Right cardiac atrium (tissue), 5 donors: ENCODE data around the gene METTL23. TPM values are rescaled to one million over a fixed set of nuclear protein-coding genes. Genes with fewer than 3 reads are reported as not detected.

Experiments
- ATAC-seq, 2 donors: fragments of 200-7000 bp; cut with Tn5 transposase; one replicate each; pipeline versions ENCODE4 v1.8.0 to v1.9.1; 2020; ENCODE audit warnings: moderate library complexity in 2 of 2, mild to moderate bottlenecking in 1 of 2
- DNase-seq, 3 donors: peaks; one replicate each; pipeline ENCODE4 v3.0.0-alpha.2; 2020
- H3K27ac ChIP-seq: one replicate; pipeline ENCODE4 v1.5.1; 2013; ENCODE audit warnings: mild to moderate bottlenecking, low read length, control low read depth, moderate library complexity
- H3K27me3 ChIP-seq: one replicate; pipeline ENCODE4 v1.6.1; 2013; ENCODE audit not compliant: control insufficient read depth, insufficient read depth
- H3K4me1 ChIP-seq: one replicate; pipeline ENCODE4 v1.6.1; 2013; ENCODE audit warnings: low read length; ENCODE audit not compliant: control insufficient read depth, insufficient read depth
- H3K4me3 ChIP-seq: one replicate; pipeline ENCODE4 v1.5.1; 2013; ENCODE audit warnings: low read length, control low read depth
- H3K9me3 ChIP-seq: one replicate; pipeline ENCODE4 v1.6.1; 2013; ENCODE audit warnings: low read length; ENCODE audit not compliant: control insufficient read depth
- WGBS: extraction: QIAGEN DNeasy Blood & Tissue Kit; methylation state at CpG from one replicate; pipeline ENCODE4 v1.1.7; 2013; 5-methylcytosine and 5-hydroxymethylcytosine counted together
- intact Hi-C, 4 donors: fragments of 100-400 bp; cut with DNase I; formaldehyde crosslinking; loops; one replicate each; pipeline versions ENCODE4 v1.11.0 to v1.14.0; 2022 to 2023
- polyA plus RNA-seq: library from polyadenylated mRNA; stranded (reverse); fragments of 200-250 nt; gene quantifications from one replicate; pipeline ENCODE4 v1.2.3, GENCODE V29; 2013
- total RNA-seq, 4 donors: library from RNA; stranded (reverse); fragmentation: NEBNext Ultra II Directional; extraction: Animal tissue kit (Norgen Biotek cat#: 25700); gene quantifications; one replicate each; pipeline ENCODE4 v1.2.1, GENCODE V29; 2021
- donor health status: healthy with polysubstance abuse.
- donor health status: DM: no; HTN: yes; CAD: no.
- donor health status: DM: no; HTN: no; CAD: no.
- donor health status: DM: no; HTN: yes; CAD: no; lungs with severe emphysema.
- donor health status: DM: yes; HTN: yes; CAD: no.

The METTL23 gene
- total and polyA plus RNA-seq, 5 donors, result 24.1 to 32.5 (median 27.0) TPM

DNA sequence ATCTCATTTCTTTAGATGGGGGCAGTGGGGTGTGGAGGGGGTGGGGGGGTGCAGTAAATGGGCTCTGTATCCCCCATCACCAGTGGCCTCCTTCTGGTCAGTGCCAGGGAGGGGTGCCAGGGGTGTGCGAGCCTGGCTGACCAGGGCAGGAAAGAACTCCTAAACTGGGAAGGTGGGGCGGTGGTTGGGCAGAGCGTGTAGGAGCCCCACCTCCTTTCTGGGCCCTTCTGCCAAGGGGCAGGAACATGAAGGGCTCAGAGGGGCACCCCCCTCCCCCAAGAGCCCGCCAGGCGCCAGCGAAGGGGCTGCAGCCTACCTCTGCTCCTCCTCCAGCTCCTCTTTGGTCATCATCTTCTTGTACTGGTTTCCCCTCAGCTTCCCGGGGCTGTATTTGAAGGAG lies 41.9 kb upstream of the METTL23 start:
- DNase-seq (peak in 1 of 3 donors; percentile 61), ATAC-seq (no peak)
- intact Hi-C loops, result loop anchor here in 1 of 4 donors (5.0 kb wide), 1 partner anchor 33 kb away; no protein-coding TSS in a partner anchor
- no peaks in the 10 kb centered on the region for H3K9me3 ChIP-seq
- no peaks in the 10 kb centered on the region for H3K27me3 ChIP-seq
- peaks cover 55% of the 10 kb centered on the region for H3K4me1 ChIP-seq
- peak overlapping the region; percentile 24 for H3K27ac ChIP-seq
- H3K4me3 ChIP-seq, result no peak overlapping the region
- 71% methylated on average over 7 of the region's 7 CpGs for WGBS

- no peaks in the 10 kb centered on the region for H3K27me3 ChIP-seq
- H3K4me1 ChIP-seq, result peaks cover 55% of the 10 kb centered on the region
- peak overlapping the region; percentile 46 for H3K27ac ChIP-seq
- ATAC-seq (no peak), DNase-seq (no peak)
- H3K9me3 ChIP-seq, result no peaks in the 10 kb centered on the region
- H3K4me3 ChIP-seq, result no peak overlapping the region
- intact Hi-C loops, result no loop called here
- WGBS, result 65% methylated on average over 12 of the region's 12 CpGs
These were observed 41.3 kb upstream of the METTL23 start for GRCh38 chr17:76685366-76685765.

GRCh38 chr17:76685846-76686245 lies 40.8 kb upstream of the METTL23 start:
- peak in 2 of 3 donors; percentile 72 to 77 for DNase-seq
- WGBS, result 31% methylated on average over 8 of the region's 8 CpGs
- Histone ChIP-seq H3K9me3 (no peaks in the 10 kb centered on the region), H3K4me1 (peaks cover 55% of the 10 kb centered on the region), H3K27ac (peak overlapping the region; percentile 46), H3K27me3 (no peaks in the 10 kb centered on the region), H3K4me3 (no peak overlapping the region)
- intact Hi-C loops, result no loop called here
- no peak for ATAC-seq

- ATAC-seq, result no peak
- Histone ChIP-seq H3K9me3 (no peaks in the 10 kb centered on the region), H3K4me1 (peaks cover 53% of the 10 kb centered on the region), H3K27me3 (no peaks in the 10 kb centered on the region), H3K4me3 (no peak overlapping the region), H3K27ac (peak overlapping the region; percentile 89)
- intact Hi-C loops, result no loop called here
- peak in 1 of 3 donors; percentile 72 for DNase-seq
- WGBS, result 47% methylated on average over 15 of the region's 15 CpGs
These were observed 39.9 kb upstream of the METTL23 start for GRCh38 chr17:76686538-76687297.

- 35% methylated on average over 26 of the region's 26 CpGs for WGBS
- peaks cover 50% of the 10 kb centered on the region for H3K4me1 ChIP-seq
- intact Hi-C loops, result no loop called here
- H3K27me3 ChIP-seq, result no peaks in the 10 kb centered on the region
- peak overlapping the region; percentile 89 for H3K27ac ChIP-seq
- no peaks in the 10 kb centered on the region for H3K9me3 ChIP-seq
- ATAC-seq (peak; percentile 66 to 71), DNase-seq (peak; percentile 86 to 95 (median 91))
- H3K4me3 ChIP-seq, result no peak overlapping the region
These were observed 39.1 kb upstream of the METTL23 start for GRCh38 chr17:76687298-76688164.

DNA sequence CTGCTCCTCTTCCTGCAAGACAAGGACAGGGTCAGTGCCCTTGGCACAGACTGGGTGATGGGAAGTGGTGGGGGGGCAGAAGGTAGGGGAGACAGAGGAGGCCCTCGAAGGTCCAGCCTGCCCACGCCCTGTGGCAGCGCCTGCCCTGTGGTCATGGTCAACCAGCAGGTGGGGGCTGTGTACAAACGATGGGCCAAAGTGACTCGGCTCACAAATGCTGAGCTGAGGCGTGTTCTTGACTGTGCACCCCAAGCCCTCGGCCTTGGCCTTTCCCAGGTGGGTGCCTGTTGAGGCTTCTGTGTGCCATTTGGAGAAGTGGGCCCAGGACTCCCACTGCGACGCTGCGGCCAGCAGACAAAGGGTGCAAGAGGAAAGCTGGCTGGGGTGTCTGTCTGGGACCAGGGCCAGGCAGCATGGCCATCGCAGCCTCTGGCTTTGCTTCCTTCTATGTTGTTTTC lies 38.4 kb upstream of the METTL23 start:
- WGBS, result 24% methylated on average over 11 of the region's 11 CpGs
- ATAC-seq, result peak; percentile 22 to 38
- Histone ChIP-seq H3K27ac (peak overlapping the region; percentile 89), H3K9me3 (no peaks in the 10 kb centered on the region), H3K27me3 (no peaks in the 10 kb centered on the region), H3K4me1 (peaks cover 43% of the 10 kb centered on the region), H3K4me3 (no peak overlapping the region)
- intact Hi-C loops, result no loop called here
- peak; percentile 68 to 90 (median 86) for DNase-seq

- peak in 1 of 3 donors; percentile 24 for DNase-seq
- ATAC-seq, result no peak
- 67% methylated on average over 11 of the region's 11 CpGs for WGBS
- intact Hi-C loops, result no loop called here
- Histone ChIP-seq H3K27me3 (no peaks in the 10 kb centered on the region), H3K4me3 (no peak overlapping the region), H3K4me1 (peaks cover 39% of the 10 kb centered on the region), H3K9me3 (no peaks in the 10 kb centered on the region), H3K27ac (peak overlapping the region; percentile 74)
These were observed 36.8 kb upstream of the METTL23 start for GRCh38 chr17:76689859-76690258.

DNA sequence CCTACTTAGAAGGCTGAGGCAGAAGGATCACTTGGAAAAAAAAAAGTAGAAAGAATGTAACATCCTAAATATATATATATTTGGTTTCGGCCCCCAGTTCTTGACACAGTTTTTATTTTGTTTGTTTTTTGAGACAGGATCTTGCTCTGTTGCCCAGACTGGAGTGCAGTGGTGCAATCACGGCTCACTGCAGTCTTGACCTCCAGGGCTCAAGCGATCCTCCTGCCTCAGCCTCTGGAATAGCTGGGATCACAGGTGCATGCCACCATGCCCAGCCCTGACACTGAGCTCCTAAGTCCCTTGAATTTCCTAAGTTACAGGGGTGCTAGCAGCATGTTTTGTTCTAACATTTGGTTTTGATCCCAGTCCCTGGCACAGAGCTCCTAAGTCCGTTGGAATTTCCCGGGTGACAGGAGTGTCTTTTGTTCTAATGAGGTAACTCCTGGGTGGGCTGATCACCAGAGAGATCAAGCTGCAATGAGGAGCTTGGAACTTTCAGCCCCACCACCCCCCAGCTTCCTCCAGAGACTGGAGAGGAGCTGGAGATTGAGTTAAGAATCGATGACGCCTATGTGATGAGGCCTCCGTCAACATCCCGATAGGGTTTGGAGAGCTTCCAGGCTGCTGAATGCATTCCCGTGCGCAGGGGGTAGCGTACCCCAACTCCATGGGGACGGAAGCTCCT lies 35.9 kb upstream of the METTL23 start:
- no peaks in the 10 kb centered on the region for H3K27me3 ChIP-seq
- H3K9me3 ChIP-seq, result no peaks in the 10 kb centered on the region
- no peak overlapping the region for H3K4me3 ChIP-seq
- peaks cover 35% of the 10 kb centered on the region for H3K4me1 ChIP-seq
- 54% methylated on average over 13 of the region's 13 CpGs for WGBS
- peak overlapping the region; percentile 85 for H3K27ac ChIP-seq
- intact Hi-C loops, result no loop called here
- ATAC-seq (no peak), DNase-seq (peak in 1 of 3 donors; percentile 27)

- DNase-seq (peak in 2 of 3 donors; percentile 34 to 47), ATAC-seq (no peak)
- 56% methylated on average over 14 of the region's 14 CpGs for WGBS
- intact Hi-C loops, result no loop called here
- H3K9me3 ChIP-seq, result no peaks in the 10 kb centered on the region
- no peak overlapping the region for H3K4me3 ChIP-seq
- H3K4me1 ChIP-seq, result peaks cover 33% of the 10 kb centered on the region
- peak overlapping the region; percentile 85 for H3K27ac ChIP-seq
- H3K27me3 ChIP-seq, result no peaks in the 10 kb centered on the region
These were observed 35.1 kb upstream of the METTL23 start for GRCh38 chr17:76691379-76692191.
